K562 (cell line): Measurements from ENCODE around the gene CCDC192. TPM values are rescaled to one million over a fixed set of nuclear protein-coding genes. Genes with fewer than 3 reads are reported as not detected.

Source experiments
- KLF1 ChIP-seq: fragments of 450-650 bp; IDR thresholded peaks from 2 replicates; pipeline ENCODE4 v1.6.1; 2016; ENCODE audit warnings: missing genetic modification characterization, missing compliant biosample characterization
- PKNOX1 ChIP-seq: fragments of 450-650 bp; IDR thresholded peaks from 2 replicates; pipeline ENCODE4 v1.6.1; 2016
- RAD21 ChIP-seq, 2 experiments: fragments of 250-450 bp in 1 of 2; fragments of 450-650 bp in 1 of 2; sonication (Bioruptor Pico) in 1 of 2; formaldehyde crosslinking in 1 of 2; IDR thresholded peaks in 1 of 2; conservative IDR thresholded peaks in 1 of 2; 2 replicates each; pipeline versions ENCODE4 v1.4.0 to v1.8.0; 2020 to 2022; ENCODE audit warnings: mild to moderate bottlenecking in 2 of 2, moderate library complexity in 1 of 2
- RREB1 ChIP-seq: fragments of 250-450 bp; sonication (Bioruptor Pico); IDR thresholded peaks from 2 replicates; pipeline ENCODE4 v1.4.0; 2020
- TOE1 ChIP-seq, 2 experiments: fragments of 450-650 bp in 1 of 2; sonication (generic) in 1 of 2; formaldehyde crosslinking in 1 of 2; IDR thresholded peaks; 2 replicates each; pipeline versions ENCODE4 v1.7.1 to v1.8.0; 2016 to 2022; ENCODE audit warnings: borderline replicate concordance in 2 of 2, mild to moderate bottlenecking in 2 of 2, antibody characterized with exemption in 1 of 2, inconsistent platforms in 1 of 2, low read depth in 1 of 2, missing genetic modification reagents in 1 of 2, moderate library complexity in 1 of 2
- ZNF384 ChIP-seq: IDR thresholded peaks from 2 replicates; pipeline ENCODE4 v1.6.1; 2012; ENCODE audit warnings: low read depth, low read length, improper control_type of control experiment
- polyA plus RNA-seq, 8 experiments: library from polyadenylated mRNA; depleted of rRNA in 4 of 8; stranded (reverse) in 5 of 8; unstranded in 3 of 8; fragments of >200 nt; fragmentation: Nextera tagmentation in 2 of 8; fragmentation: Illumina TruSeq in 1 of 8; extraction: Ambion mirVana in 2 of 8; extraction: Trizol in 1 of 8; gene quantifications; 2 replicates each; pipeline versions ENCODE4 v1.2.1 to v1.2.3, GENCODE V29; 2011 to 2014; ENCODE audit warnings: inconsistent platforms in 1 of 8, missing spikeins in 1 of 8
- total RNA-seq, 7 experiments: library from RNA; depleted of rRNA in 6 of 7; stranded (reverse); fragments of >200 nt in 6 of 7; fragmentation: Illumina TruSeq in 2 of 7; extraction: Trizol in 2 of 7; gene quantifications; 2 replicates each; pipeline versions ENCODE4 v1.2.1 to v1.2.3, GENCODE V29; 2011 to 2021; ENCODE audit warnings: low replicate concordance in 1 of 7

The CCDC192 gene
- total and polyA plus RNA-seq, 9 of the 15 experiments (the other 6 are each of a cell fraction or from before 2014, with no cell fraction given) = 0.21 to 0.66 (median 0.38) TPM; not detected in 2

GRCh38 chr5:127875235-127876021, 172.2 kb downstream of the CCDC192 start (continued):
- peak; percentile 61 for TF ChIP-seq PKNOX1
- TF ChIP-seq KLF1 (tag) = no peak
- peak; percentile 64 for TF ChIP-seq RAD21 (CRISPR knock-in tag; conservative IDR thresholded peaks at IDR 0.05 in 1 of 2, IDR thresholded peaks at IDR 0.05 in 1 of 2)
- TF ChIP-seq RREB1 (CRISPR knock-in tag) = no peak
- TF ChIP-seq ZNF384 = 0 out of 2 replicates have a peak, but pooled peaks have one; percentile 28
- TF ChIP-seq TOE1 (IDR thresholded peaks at IDR 0.05; ENCODE audit: borderline replicate concordance) = peak; percentile 68; the same call in 1 of the 2 replicates
- TF ChIP-seq TOE1 (CRISPR knock-in tag; IDR thresholded peaks at IDR 0.05; ENCODE audit: borderline replicate concordance, low read depth) = no peak
- TF ChIP-seq, all 486 proteins: peak for 14
